ENCODE measurements around the gene VWA3A.

The VWA3A gene

GRCh38 chr16:22198547-22199293 lies 106.4 kb downstream of the VWA3A start:
- Histone ChIP-seq H3K36me3 (ENCODE audit: control insufficient read depth, low read depth, low read length) (no peaks in the 10 kb centered on the region), H3K27me3 (ENCODE audit: control insufficient read depth, insufficient read depth, low read length) (no peaks in the 10 kb centered on the region), H3K9me3 (ENCODE audit: control insufficient read depth, low read depth, low read length) (no peaks in the 10 kb centered on the region), H3K9ac (ENCODE audit: low read length) (no peak overlapping the region), H3K27ac (ENCODE audit: low read length) (no peak overlapping the region), H3K4me3 (ENCODE audit: low read length) (no peak overlapping the region), H3K4me1 (ENCODE audit: control insufficient read depth, low read depth, low read length) (no peaks in the 10 kb centered on the region)

DNA sequence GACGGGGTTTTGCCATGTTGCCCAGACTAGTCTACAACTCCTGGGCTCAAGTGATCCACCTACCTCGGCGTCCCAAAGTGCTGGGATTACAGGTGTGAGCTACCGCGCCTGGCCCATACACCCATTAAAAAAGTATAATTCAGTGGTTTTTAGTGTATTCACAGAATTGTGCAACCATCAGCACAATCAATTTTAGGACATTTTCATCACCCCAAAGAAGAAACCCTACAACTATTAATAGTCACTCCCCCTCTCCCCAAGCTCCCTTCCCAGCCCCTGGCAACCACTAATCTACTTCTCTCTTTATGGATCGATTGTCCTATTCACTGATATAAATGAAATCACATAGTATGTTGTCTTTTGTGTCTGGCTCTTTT lies 109.9 kb downstream of the VWA3A start:
- Histone ChIP-seq H3K27me3 (ENCODE audit: control insufficient read depth, insufficient read depth, low read length) (no peaks in the 10 kb centered on the region), H3K9me3 (ENCODE audit: control insufficient read depth, low read depth, low read length) (no peaks in the 10 kb centered on the region), H3K4me1 (ENCODE audit: control insufficient read depth, low read depth, low read length) (peaks cover 5% of the 10 kb centered on the region), H3K27ac (ENCODE audit: low read length) (no peak overlapping the region), H3K9ac (ENCODE audit: low read length) (no peak overlapping the region), H3K4me3 (ENCODE audit: low read length) (no peak overlapping the region), H3K36me3 (ENCODE audit: control insufficient read depth, low read depth, low read length) (no peaks in the 10 kb centered on the region)

DNA sequence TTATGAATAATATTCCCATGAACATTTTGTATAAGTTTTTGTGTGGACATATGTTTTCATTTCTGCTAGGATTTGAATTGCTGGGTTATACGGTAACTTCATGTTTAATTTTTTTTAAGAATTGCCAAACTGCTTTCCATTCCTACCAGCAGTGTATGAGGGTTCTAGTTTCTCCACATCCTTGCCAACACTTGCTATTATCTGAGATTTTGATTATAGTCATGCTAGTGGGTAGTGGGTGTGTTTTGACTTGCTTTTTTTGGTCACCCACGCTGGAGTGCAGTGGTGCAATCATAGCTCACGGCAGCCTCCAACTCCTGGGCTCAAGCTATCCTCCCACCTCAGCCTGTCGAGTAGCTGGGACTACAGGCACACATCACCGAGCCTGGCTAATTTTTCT lies 110.8 kb downstream of the VWA3A start:
- no peak overlapping the region for H3K27ac ChIP-seq (ENCODE audit: low read length)

GRCh38 chr16:22204091-22204655 lies 111.8 kb downstream of the VWA3A start:
- Histone ChIP-seq H3K36me3 (ENCODE audit: control insufficient read depth, low read depth, low read length) (no peaks in the 10 kb centered on the region), H3K9ac (ENCODE audit: low read length) (no peak overlapping the region), H3K4me1 (ENCODE audit: control insufficient read depth, low read depth, low read length) (peaks cover 9% of the 10 kb centered on the region), H3K9me3 (ENCODE audit: control insufficient read depth, low read depth, low read length) (no peaks in the 10 kb centered on the region), H3K4me3 (ENCODE audit: low read length) (no peak overlapping the region), H3K27me3 (ENCODE audit: control insufficient read depth, insufficient read depth, low read length) (no peaks in the 10 kb centered on the region), H3K27ac (ENCODE audit: low read length) (no peak overlapping the region)

More for the DNA sequence above, 110.8 kb downstream of the VWA3A start:
- H3K27me3 ChIP-seq (ENCODE audit: control insufficient read depth, insufficient read depth, low read length), result no peaks in the 10 kb centered on the region
- no peak overlapping the region for H3K4me3 ChIP-seq (ENCODE audit: low read length)
- no peaks in the 10 kb centered on the region for H3K36me3 ChIP-seq (ENCODE audit: control insufficient read depth, low read depth, low read length)
- H3K4me1 ChIP-seq (ENCODE audit: control insufficient read depth, low read depth, low read length), result peaks cover 9% of the 10 kb centered on the region
- H3K9me3 ChIP-seq (ENCODE audit: control insufficient read depth, low read depth, low read length), result no peaks in the 10 kb centered on the region
- H3K9ac ChIP-seq (ENCODE audit: low read length), result no peak overlapping the region

DNA sequence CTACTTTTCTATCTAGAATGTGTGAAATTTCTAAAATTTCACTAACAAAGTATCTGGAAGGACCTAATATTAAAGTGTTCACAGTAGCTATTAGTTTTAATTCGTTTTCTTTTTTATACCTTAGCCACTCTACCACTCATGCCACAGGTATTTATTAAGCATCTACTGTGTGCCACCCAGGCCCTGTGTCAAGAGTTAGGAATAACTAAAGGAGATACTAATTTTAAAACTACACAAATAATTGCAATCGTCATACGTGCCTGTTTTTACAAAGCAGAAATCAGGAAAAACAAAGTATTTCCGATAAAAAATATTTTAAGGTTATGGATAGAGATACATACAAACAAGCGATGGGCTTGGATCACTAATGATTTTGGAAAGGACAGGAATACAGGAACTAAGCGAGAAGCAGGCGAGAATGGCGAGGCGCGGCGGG lies 113.3 kb downstream of the VWA3A start:
- H3K27ac ChIP-seq (ENCODE audit: low read length), result no peak overlapping the region
- no peaks in the 10 kb centered on the region for H3K36me3 ChIP-seq (ENCODE audit: control insufficient read depth, low read depth, low read length)
- peak overlapping the region; percentile 82 for H3K4me3 ChIP-seq (ENCODE audit: low read length)
- peaks cover 9% of the 10 kb centered on the region for H3K4me1 ChIP-seq (ENCODE audit: control insufficient read depth, low read depth, low read length)
- peak overlapping the region; percentile 19 for H3K9ac ChIP-seq (ENCODE audit: low read length)
- H3K27me3 ChIP-seq (ENCODE audit: control insufficient read depth, insufficient read depth, low read length), result no peaks in the 10 kb centered on the region
- H3K9me3 ChIP-seq (ENCODE audit: control insufficient read depth, low read depth, low read length), result no peaks in the 10 kb centered on the region

DNA sequence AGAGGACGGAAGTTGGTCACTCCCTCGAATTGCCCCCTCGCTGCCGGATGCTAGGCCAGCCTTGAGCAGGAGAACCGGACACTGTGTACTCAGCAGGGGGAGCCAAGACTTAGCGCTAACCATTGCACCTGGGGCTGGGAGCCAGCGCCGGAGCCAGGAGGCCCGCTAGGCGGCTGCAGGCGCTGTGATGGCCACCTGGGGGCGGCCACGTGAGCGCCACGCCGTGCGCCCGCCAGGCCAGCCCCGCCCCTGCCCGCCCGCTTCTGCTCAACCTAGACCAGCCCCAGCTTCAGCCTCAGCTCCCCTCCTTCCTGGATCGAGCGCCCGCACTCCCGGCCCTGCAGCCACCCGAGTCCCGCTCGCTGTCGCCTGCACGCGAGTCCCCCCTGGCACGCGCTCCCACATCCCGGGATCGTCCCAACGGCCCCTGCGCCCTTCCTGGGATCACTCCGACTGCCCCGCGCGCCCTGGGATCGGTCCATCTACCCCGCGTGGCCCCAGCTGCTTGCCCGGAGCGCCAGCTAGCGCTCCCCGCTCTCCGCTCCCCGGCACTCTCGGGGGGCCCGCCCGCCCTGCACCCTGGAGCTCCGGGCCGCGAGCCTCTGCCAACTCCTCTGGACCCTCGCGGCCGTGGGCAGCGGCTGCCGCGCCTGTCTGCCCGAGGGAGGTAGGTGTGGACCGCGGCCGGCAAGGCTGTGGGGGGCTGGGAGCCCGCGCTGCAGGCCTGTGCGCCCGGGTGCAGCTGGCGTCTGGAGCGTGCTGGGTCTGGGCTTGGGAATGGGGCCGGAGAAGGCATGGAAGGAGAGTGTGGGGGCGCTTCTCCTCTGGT lies 113.9 kb downstream of the VWA3A start, which contains the start of gene EEF2K:
Gene EEF2K, plus strand, starts transcription at position 266 of the 829 bp plus-strand sequence. CDS start 19,452 bp downstream, outside the sequence.
- peaks cover 9% of the 10 kb centered on the region for H3K4me1 ChIP-seq (ENCODE audit: control insufficient read depth, low read depth, low read length)

More for the DNA sequence above, 113.9 kb downstream of the VWA3A start, which contains the start of gene EEF2K:
- H3K9me3 ChIP-seq (ENCODE audit: control insufficient read depth, low read depth, low read length), result no peaks in the 10 kb centered on the region
- no peaks in the 10 kb centered on the region for H3K27me3 ChIP-seq (ENCODE audit: control insufficient read depth, insufficient read depth, low read length)
- H3K36me3 ChIP-seq (ENCODE audit: control insufficient read depth, low read depth, low read length), result no peaks in the 10 kb centered on the region
- H3K9ac ChIP-seq (ENCODE audit: low read length), result peak within 1 kb of the TSS; percentile 59
- H3K4me3 ChIP-seq (ENCODE audit: low read length), result peak within 1 kb of the TSS; percentile 82
- H3K27ac ChIP-seq (ENCODE audit: low read length), result no peak within 1 kb of the TSS
